Activated T-cell treated with anti-CD3 and anti-CD28 coated beads, Interleukin-2, amount 50 U/mL, for 24 hours (primary cell): ENCODE data around the gene PPP1R3F.

ENCODE experiments used
- DNase-seq: peaks from one replicate; pipeline ENCODE4 v3.0.0-alpha.2; 2020
- H3K27ac Mint-ChIP-seq: 2 replicates; pipeline ENCODE4 v1.8.0; 2020; ENCODE audit warnings: mild to moderate bottlenecking, mixed read lengths
- H3K27me3 Mint-ChIP-seq: 2 replicates; pipeline ENCODE4 v1.8.0; 2020; ENCODE audit warnings: mixed read lengths
- H3K36me3 Mint-ChIP-seq: 2 replicates; pipeline ENCODE4 v1.8.0; 2020; ENCODE audit warnings: low read depth, mixed read lengths
- H3K4me1 Mint-ChIP-seq: 2 replicates; pipeline ENCODE4 v1.8.0; 2020; ENCODE audit warnings: low read depth, mixed read lengths
- H3K4me3 Mint-ChIP-seq: 2 replicates; pipeline ENCODE4 v1.8.0; 2020; ENCODE audit warnings: mild to moderate bottlenecking, moderate library complexity, mixed read lengths
- H3K9me3 Mint-ChIP-seq: 2 replicates; pipeline ENCODE4 v1.8.0; 2020; ENCODE audit warnings: mixed read lengths

PPP1R3F gene

GRCh38 chrX:49257074-49257790 lies 12.4 kb upstream of the PPP1R3F start:
- H3K36me3 Mint-ChIP-seq, result peaks cover 2% of the 10 kb centered on the region
- no peak for DNase-seq
- peak overlapping the region; percentile 47 for H3K27ac Mint-ChIP-seq

GRCh38 chrX:49257846-49258748 lies 11.5 kb upstream of the PPP1R3F start:
- no peak for DNase-seq

More at GRCh38 chrX:49257074-49257790, 12.4 kb upstream of the PPP1R3F start:
- Mint-ChIP-seq H3K27me3 (peaks cover 16% of the 10 kb centered on the region), H3K9me3 (no peaks in the 10 kb centered on the region), H3K4me3 (no peak overlapping the region), H3K4me1 (peaks cover 34% of the 10 kb centered on the region)

GRCh38 chrX:49258749-49259124 lies 10.9 kb upstream of the PPP1R3F start:
- Mint-ChIP-seq H3K36me3 (no peaks in the 10 kb centered on the region), H3K27me3 (peaks cover 16% of the 10 kb centered on the region), H3K27ac (no peak overlapping the region), H3K4me1 (peaks cover 44% of the 10 kb centered on the region), H3K4me3 (no peak overlapping the region), H3K9me3 (no peaks in the 10 kb centered on the region)
- no peak for DNase-seq

More at GRCh38 chrX:49257846-49258748, 11.5 kb upstream of the PPP1R3F start:
- H3K27me3 Mint-ChIP-seq, result peaks cover 16% of the 10 kb centered on the region
- no peak overlapping the region for H3K4me3 Mint-ChIP-seq
- H3K4me1 Mint-ChIP-seq, result peaks cover 42% of the 10 kb centered on the region
- H3K27ac Mint-ChIP-seq, result peak overlapping the region; percentile 47
- H3K9me3 Mint-ChIP-seq, result no peaks in the 10 kb centered on the region
- peaks cover 2% of the 10 kb centered on the region for H3K36me3 Mint-ChIP-seq

GRCh38 chrX:49260221-49260985 lies 9.2 kb upstream of the PPP1R3F start:
- Mint-ChIP-seq H3K27ac (peak overlapping the region; percentile 34), H3K27me3 (peaks cover 21% of the 10 kb centered on the region), H3K9me3 (no peaks in the 10 kb centered on the region), H3K36me3 (no peaks in the 10 kb centered on the region), H3K4me3 (peak overlapping the region; percentile 5), H3K4me1 (peaks cover 61% of the 10 kb centered on the region)
- DNase-seq, result no peak

- Mint-ChIP-seq H3K4me3 (peak overlapping the region; percentile 58), H3K4me1 (peaks cover 50% of the 10 kb centered on the region), H3K27me3 (peaks cover 25% of the 10 kb centered on the region), H3K27ac (no peak overlapping the region), H3K9me3 (no peaks in the 10 kb centered on the region), H3K36me3 (no peaks in the 10 kb centered on the region)
- DNase-seq, result no peak
These were observed 7.0 kb upstream of the PPP1R3F start for GRCh38 chrX:49262603-49263002.

GRCh38 chrX:49263631-49264030 lies 6.0 kb upstream of the PPP1R3F start:
- H3K27me3 Mint-ChIP-seq, result peaks cover 25% of the 10 kb centered on the region
- H3K27ac Mint-ChIP-seq, result peak overlapping the region; percentile 10
- H3K4me1 Mint-ChIP-seq, result peaks cover 48% of the 10 kb centered on the region
- no peak for DNase-seq
- H3K36me3 Mint-ChIP-seq, result no peaks in the 10 kb centered on the region
- H3K4me3 Mint-ChIP-seq, result peak overlapping the region; percentile 58
- no peaks in the 10 kb centered on the region for H3K9me3 Mint-ChIP-seq

GRCh38 chrX:49264460-49264859 lies 5.1 kb upstream of the PPP1R3F start, which contains the start of gene FOXP3:
Gene FOXP3 (minus strand): TSS chrX:49264710. CDS start chrX:49258505, 6,205 bp downstream.
- peak within 1 kb of the TSS; percentile 71 for H3K27ac Mint-ChIP-seq
- H3K4me3 Mint-ChIP-seq, result peak within 1 kb of the TSS; percentile 58
- H3K27me3 Mint-ChIP-seq, result peaks cover 20% of the 10 kb centered on the region
- no peak for DNase-seq
- H3K9me3 Mint-ChIP-seq, result no peaks in the 10 kb centered on the region
- H3K4me1 Mint-ChIP-seq, result peaks cover 46% of the 10 kb centered on the region
- peaks cover 3% of the 10 kb centered on the region for H3K36me3 Mint-ChIP-seq

GRCh38 chrX:49266523-49267445 lies 2.8 kb upstream of the PPP1R3F start:
- Mint-ChIP-seq H3K36me3 (peaks cover 14% of the 10 kb centered on the region), H3K27ac (no peak overlapping the region), H3K4me1 (peaks cover 52% of the 10 kb centered on the region), H3K9me3 (no peaks in the 10 kb centered on the region), H3K4me3 (no peak overlapping the region), H3K27me3 (peaks cover 10% of the 10 kb centered on the region)
- no peak for DNase-seq

- Mint-ChIP-seq H3K4me3 (peak overlapping the region; percentile 87), H3K27ac (peak overlapping the region; percentile 100), H3K4me1 (peaks cover 54% of the 10 kb centered on the region), H3K27me3 (peaks cover 9% of the 10 kb centered on the region), H3K9me3 (no peaks in the 10 kb centered on the region), H3K36me3 (peaks cover 16% of the 10 kb centered on the region)
- DNase-seq, result no peak
These were observed 937 bp upstream of the PPP1R3F start for GRCh38 chrX:49268702-49269009.

- H3K27me3 Mint-ChIP-seq, result peaks cover 5% of the 10 kb centered on the region
- H3K4me3 Mint-ChIP-seq, result peak overlapping the region; percentile 87
- peak overlapping the region; percentile 100 for H3K27ac Mint-ChIP-seq
- peak; percentile 93 for DNase-seq
- peaks cover 54% of the 10 kb centered on the region for H3K4me1 Mint-ChIP-seq
- no peaks in the 10 kb centered on the region for H3K9me3 Mint-ChIP-seq
- H3K36me3 Mint-ChIP-seq, result peaks cover 18% of the 10 kb centered on the region
These were observed 405 bp upstream of the PPP1R3F start for GRCh38 chrX:49269010-49269766.

- Mint-ChIP-seq H3K27ac (peak overlapping the region; percentile 73), H3K4me3 (peak overlapping the region; percentile 68), H3K36me3 (peaks cover 30% of the 10 kb centered on the region), H3K27me3 (peaks cover 16% of the 10 kb centered on the region), H3K4me1 (peaks cover 54% of the 10 kb centered on the region), H3K9me3 (no peaks in the 10 kb centered on the region)
- no peak for DNase-seq
These were observed 792 bp downstream of the PPP1R3F start for GRCh38 chrX:49270249-49270921.

- H3K4me3 Mint-ChIP-seq, result peak overlapping the region; percentile 68
- H3K36me3 Mint-ChIP-seq, result peaks cover 31% of the 10 kb centered on the region
- DNase-seq, result no peak
- H3K27me3 Mint-ChIP-seq, result peaks cover 18% of the 10 kb centered on the region
- peaks cover 63% of the 10 kb centered on the region for H3K4me1 Mint-ChIP-seq
- H3K9me3 Mint-ChIP-seq, result no peaks in the 10 kb centered on the region
- peak overlapping the region; percentile 73 for H3K27ac Mint-ChIP-seq
These were observed 1.7 kb downstream of the PPP1R3F start for GRCh38 chrX:49271341-49271740.
